ENCODE data around the gene MTARC1. TPM values are rescaled to one million over a fixed set of nuclear protein-coding genes. Genes with fewer than 3 reads are reported as not detected.

The MTARC1 gene
- total RNA-seq, 1 experiment from 2014 or later: 48.5 TPM

DNA sequence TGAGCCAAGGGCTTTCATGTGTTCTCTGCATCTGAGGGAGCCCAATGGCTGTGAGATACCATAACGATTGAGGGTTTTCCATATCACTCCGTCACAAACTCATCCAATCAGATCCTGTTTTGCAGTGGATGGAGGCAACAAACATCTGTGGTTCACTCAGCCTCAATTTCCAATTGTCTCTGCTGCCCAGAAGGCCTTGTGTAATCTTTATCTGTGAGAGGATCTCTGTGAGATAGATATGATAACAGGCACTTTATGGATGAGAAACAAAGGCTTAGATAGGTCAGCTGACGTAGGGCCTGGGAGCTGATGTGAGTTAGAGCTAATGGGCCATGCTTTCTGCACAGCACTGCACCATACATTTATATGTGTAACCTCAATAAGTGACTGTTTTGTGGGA is 3.3 kb upstream of the MTARC1 start:
- H3K36me3 ChIP-seq (ENCODE audit: low read depth, low read length): peaks cover 11% of the 10 kb centered on the region
- intact Hi-C loops (cut with micrococcal nuclease): loop anchor here (10.0 kb wide), 1 partner anchor 549 kb away; no protein-coding TSS in a partner anchor

DNA sequence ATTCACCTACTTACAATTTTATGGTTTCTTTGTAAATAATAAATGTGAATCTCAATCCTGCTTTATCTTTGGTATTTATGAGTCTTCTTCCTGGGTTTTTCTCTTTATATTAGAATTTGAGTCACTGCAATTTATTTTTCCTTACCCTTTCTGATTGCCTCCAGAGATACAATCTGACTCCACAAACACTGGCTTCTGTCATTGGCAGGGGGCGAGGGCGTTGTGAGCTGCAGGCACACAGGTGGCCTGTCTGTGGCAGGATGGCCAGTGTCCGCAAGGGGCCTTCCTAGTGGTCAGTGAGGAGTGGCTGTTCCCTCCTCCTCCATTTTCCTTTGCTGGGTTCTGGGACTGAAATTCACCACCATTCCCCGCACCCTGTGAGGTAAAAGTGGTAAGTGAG is 2.0 kb upstream of the MTARC1 start:
- peaks cover 14% of the 10 kb centered on the region for H3K36me3 ChIP-seq (ENCODE audit: low read depth, low read length)
- DNase-seq: peak; percentile 69
- H3K9ac ChIP-seq (ENCODE audit: low read length): peak overlapping the region; percentile 20; the same call in 1 of the 2 replicates
- no peaks in the 10 kb centered on the region for H3K9me3 ChIP-seq (ENCODE audit: low read length)
- peak; percentile 36 for ATAC-seq
- peaks cover 8% of the 10 kb centered on the region for H3F3A ChIP-seq (ENCODE audit: low read length, unreplicated experiment)
- peaks cover 47% of the 10 kb centered on the region for H3K4me1 ChIP-seq (ENCODE audit: insufficient read depth, low read length)
- CTCF ChIA-PET: no interaction called here
- POLR2A ChIA-PET (ENCODE audit: unreplicated experiment): interaction anchor here (0.5 kb wide), 1 partner anchor 18 kb away, joined by 3 read pairs; no protein-coding TSS in a partner anchor
- peaks cover 21% of the 10 kb centered on the region for H3K79me2 ChIP-seq (ENCODE audit: low read length)
- no TSS peak for BruUV-seq (replicated peaks)
- no peaks in the 10 kb centered on the region for H3K27me3 ChIP-seq (ENCODE audit: low read length)
- H4K20me1 ChIP-seq (ENCODE audit: low read length): no peaks in the 10 kb centered on the region
- peak overlapping the region; percentile 14; the same call in 1 of the 2 replicates for H2AFZ ChIP-seq (ENCODE audit: low read length)
- intact Hi-C loops (cut with micrococcal nuclease): loop anchor here (5.0 to 10.0 kb wide), 2 partner anchors 550 to 1928 kb away; partner anchors contain the start of genes AIDA and BROX
- H3K27ac ChIP-seq (ENCODE audit: low read length): peak overlapping the region; percentile 90
- no peaks in the 10 kb centered on the region for H3K9me2 ChIP-seq (replicated peaks; ENCODE audit: low read length)
- no peak overlapping the region for H3K4me3 ChIP-seq (ENCODE audit: low read length)
- H3K4me2 ChIP-seq (ENCODE audit: low read length): peak overlapping the region; percentile 85
- TF ChIP-seq EZH2 (IDR thresholded peaks at IDR 0.05; ENCODE audit: low read length, unreplicated experiment): no peak
- TF ChIP-seq CTCF (conservative IDR thresholded peaks at IDR 0.05; ENCODE audit: low read depth, low read length): no peak

More for the DNA sequence above, 3.3 kb upstream of the MTARC1 start:
- Histone ChIP-seq H3K9me3 (ENCODE audit: low read length) (no peaks in the 10 kb centered on the region), H3K27ac (ENCODE audit: low read length) (peak overlapping the region; percentile 90; the same call in 1 of the 2 replicates), H3K4me3 (ENCODE audit: low read length) (no peak overlapping the region), H3K79me2 (ENCODE audit: low read length) (peaks cover 8% of the 10 kb centered on the region), H3K9me2 (replicated peaks; ENCODE audit: low read length) (no peaks in the 10 kb centered on the region), H3K9ac (ENCODE audit: low read length) (no peak overlapping the region), H2AFZ (ENCODE audit: low read length) (no peak overlapping the region), H3F3A (ENCODE audit: low read length, unreplicated experiment) (peaks cover 8% of the 10 kb centered on the region), H3K4me1 (ENCODE audit: insufficient read depth, low read length) (peaks cover 41% of the 10 kb centered on the region), H3K4me2 (ENCODE audit: low read length) (peak overlapping the region; percentile 85; the same call in 1 of the 2 replicates), H4K20me1 (ENCODE audit: low read length) (no peaks in the 10 kb centered on the region), H3K27me3 (ENCODE audit: low read length) (no peaks in the 10 kb centered on the region)
- ChIA-PET POLR2A (ENCODE audit: unreplicated experiment) (no interaction called here), CTCF (no interaction called here)
- TF ChIP-seq CTCF (conservative IDR thresholded peaks at IDR 0.05; ENCODE audit: low read depth, low read length): no peak
- no TSS peak for BruUV-seq (replicated peaks)
- ATAC-seq (no peak), DNase-seq (no peak)

DNA sequence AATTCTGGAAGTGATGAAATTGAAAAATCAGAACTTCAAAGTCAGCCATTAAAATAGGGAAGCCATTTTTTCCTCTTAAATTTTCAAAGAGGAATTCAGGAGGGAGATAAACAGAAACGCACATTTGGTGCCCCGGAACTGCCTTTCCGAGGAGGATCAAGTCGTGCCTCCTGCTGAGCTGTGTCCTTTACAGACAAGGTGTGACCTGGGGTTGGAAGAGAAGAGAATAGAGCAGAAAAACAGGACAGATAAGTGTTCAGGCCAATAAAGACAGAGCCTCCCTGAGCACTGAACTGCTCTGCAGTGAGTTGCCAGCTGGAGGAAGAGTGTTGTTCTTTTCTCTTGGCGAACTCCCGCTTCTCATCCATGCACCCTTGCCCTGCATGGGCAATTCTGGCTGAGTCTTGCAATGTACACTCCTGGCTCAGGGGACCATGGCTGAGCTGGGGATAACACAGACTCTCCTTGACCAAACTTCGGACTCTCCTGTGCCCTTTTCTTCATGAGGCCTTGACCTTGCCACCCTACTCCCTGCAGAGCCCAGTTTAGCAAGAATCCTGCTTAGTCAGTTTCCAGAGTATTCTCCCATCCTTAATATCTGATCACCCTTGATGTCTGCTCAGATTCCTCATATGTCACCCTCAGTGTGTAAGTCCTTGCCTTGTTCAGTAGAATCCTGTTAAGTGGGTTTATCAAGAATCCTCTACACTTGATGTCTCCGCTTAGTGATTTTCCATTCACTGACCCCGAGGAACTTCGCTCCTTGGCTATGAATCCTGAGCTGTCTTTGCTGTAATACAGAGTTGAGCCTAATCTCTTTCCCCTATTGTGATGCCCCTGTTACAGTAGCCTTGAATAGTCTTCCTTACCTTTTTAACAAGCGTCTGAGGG is 1.3 kb upstream of the MTARC1 start:
- CTCF ChIA-PET: interaction anchor here (1.3 to 3.3 kb wide), 2 partner anchors 15 to 52 kb away, joined by 3 to 26 read pairs; no protein-coding TSS in a partner anchor
- DNase-seq (peak; percentile 29), ATAC-seq (no peak)
- H3K9me3 ChIP-seq (ENCODE audit: low read length): no peaks in the 10 kb centered on the region
- TF ChIP-seq EZH2phosphoT487 (IDR thresholded peaks at IDR 0.05; ENCODE audit: borderline replicate concordance, low read length) (no peak), EZH2 (IDR thresholded peaks at IDR 0.05; ENCODE audit: low read length, unreplicated experiment) (no peak), CTCF (conservative IDR thresholded peaks at IDR 0.05; ENCODE audit: low read depth, low read length) (no peak)
- peak overlapping the region; percentile 85 for H3K4me2 ChIP-seq (ENCODE audit: low read length)
- H3K27me3 ChIP-seq (ENCODE audit: low read length): no peaks in the 10 kb centered on the region
- BruUV-seq (replicated peaks): no TSS peak
- no peaks in the 10 kb centered on the region for H4K20me1 ChIP-seq (ENCODE audit: low read length)
- H3K9ac ChIP-seq (ENCODE audit: low read length): peak overlapping the region; percentile 20; the same call in 1 of the 2 replicates
- H3K9me2 ChIP-seq (replicated peaks; ENCODE audit: low read length): no peaks in the 10 kb centered on the region
- H3K36me3 ChIP-seq (ENCODE audit: low read depth, low read length): peaks cover 14% of the 10 kb centered on the region
- peaks cover 26% of the 10 kb centered on the region for H3K79me2 ChIP-seq (ENCODE audit: low read length)
- H3F3A ChIP-seq (ENCODE audit: low read length, unreplicated experiment): peaks cover 8% of the 10 kb centered on the region
- H3K27ac ChIP-seq (ENCODE audit: low read length): peak overlapping the region; percentile 90
- H3K4me3 ChIP-seq (ENCODE audit: low read length): no peak overlapping the region
- peaks cover 47% of the 10 kb centered on the region for H3K4me1 ChIP-seq (ENCODE audit: insufficient read depth, low read length)
- intact Hi-C loops (cut with micrococcal nuclease): loop anchor here (1.0 to 10.0 kb wide), 5 partner anchors 17 to 1927 kb away; partner anchors contain the start of genes AIDA, BROX and MTARC2
- POLR2A ChIA-PET (ENCODE audit: unreplicated experiment): interaction anchor here (0.5 kb wide), 1 partner anchor 18 kb away, joined by 3 read pairs; no protein-coding TSS in a partner anchor
- peak overlapping the region; percentile 14; the same call in 1 of the 2 replicates for H2AFZ ChIP-seq (ENCODE audit: low read length)

Data from PC-3 (cell line).